IMR-90 (cell line): Measurements from ENCODE around the gene DKK3. TPM values are rescaled to one million over a fixed set of nuclear protein-coding genes. Genes with fewer than 3 reads are reported as not detected.

Source experiments
- ATAC-seq: fragments of 200-7000 bp; cut with Tn5 transposase; 2 replicates; pipeline ENCODE4 v1.9.1; 2020; ENCODE audit warnings: low read depth, mild to moderate bottlenecking, moderate library complexity
- BruUV-seq: library from RNA; stranded (reverse); fragments of 400-500 nt; replicated peaks from 2 replicates; lab custom pipeline; 2021; lab: Mats Ljungman, UMichigan
- CTCF ChIA-PET: fragments of 300-600 bp; formaldehyde crosslinking; extraction: SDS; loops from one replicate; lab custom pipeline; 2021; ENCODE audit warnings: antibody characterized with exemption; lab: Yijun Ruan, JAX
- POLR2A ChIA-PET: fragments of 300-600 bp; sonication (Branson Sonifier 250); formaldehyde crosslinking; loops from one replicate; lab custom pipeline; 2022; ENCODE audit warnings: antibody characterized with exemption; ENCODE audit not compliant: unreplicated experiment; lab: Charles Lee
- DNase-seq: peaks from one replicate; pipeline ENCODE4 v3.0.0; 2013
- H2AFZ ChIP-seq: replicated peaks from 2 replicates; pipeline ENCODE3; 2013; ENCODE audit warnings: low read length, mild to moderate bottlenecking; ENCODE audit not compliant: poor library complexity
- H2AK5ac ChIP-seq: 2 replicates; pipeline ENCODE4 v1.6.1; 2013; ENCODE audit warnings: low read depth, low read length, inconsistent platforms
- H2AK9ac ChIP-seq: replicated peaks from 2 replicates; pipeline ENCODE3; 2013; ENCODE audit warnings: mild to moderate bottlenecking, low read depth, low read length, moderate library complexity; ENCODE audit not compliant: poor library complexity
- H2BK120ac ChIP-seq: 2 replicates; pipeline ENCODE4 v1.6.1; 2013; ENCODE audit warnings: low read depth, low read length, inconsistent platforms
- H2BK15ac ChIP-seq: 3 replicates; pipeline ENCODE4 v1.6.1; 2013; ENCODE audit warnings: low read depth, low read length, inconsistent platforms
- H2BK20ac ChIP-seq: 2 replicates; pipeline ENCODE4 v1.6.1; 2013; ENCODE audit warnings: low read depth, mild to moderate bottlenecking, inconsistent platforms, low read length, moderate library complexity
- H2BK5ac ChIP-seq: 2 replicates; pipeline ENCODE4 v1.6.1; 2013; ENCODE audit warnings: mild to moderate bottlenecking, low read depth, low read length, inconsistent platforms; ENCODE audit not compliant: poor library complexity, severe bottlenecking
- H3K14ac ChIP-seq: replicated peaks from 2 replicates; pipeline ENCODE4 v1.6.1; 2013; ENCODE audit warnings: low read depth, low read length, inconsistent platforms
- H3K18ac ChIP-seq: 2 replicates; pipeline ENCODE4 v1.6.1; 2013; ENCODE audit warnings: low read depth, low read length, control low read depth
- H3K23ac ChIP-seq: 2 replicates; pipeline ENCODE4 v1.6.1; 2013; ENCODE audit warnings: low read depth, low read length, inconsistent platforms
- H3K27ac ChIP-seq: 2 replicates; pipeline ENCODE4 v1.5.1; 2013; ENCODE audit warnings: mild to moderate bottlenecking, control low read depth, low read length; ENCODE audit not compliant: insufficient read depth
- H3K27me3 ChIP-seq: 2 replicates; pipeline ENCODE4 v1.6.1; 2013; ENCODE audit warnings: low read length; ENCODE audit not compliant: control insufficient read depth, insufficient read depth
- H3K36me3 ChIP-seq: 2 replicates; pipeline ENCODE4 v1.6.1; 2013; ENCODE audit warnings: low read length, mixed read lengths; ENCODE audit not compliant: control insufficient read depth, insufficient read depth
- H3K4ac ChIP-seq: 2 replicates; pipeline ENCODE4 v1.6.1; 2013; ENCODE audit warnings: low read depth, low read length, inconsistent platforms
- H3K4me1 ChIP-seq: 2 replicates; pipeline ENCODE4 v1.6.1; 2013; ENCODE audit warnings: low read length, mixed read lengths; ENCODE audit not compliant: control insufficient read depth, insufficient read depth
- H3K4me2 ChIP-seq: 2 replicates; pipeline ENCODE4 v1.6.1; 2013; ENCODE audit warnings: low read depth, mild to moderate bottlenecking, control low read depth, low read length, moderate library complexity
- H3K4me3 ChIP-seq: 2 replicates; pipeline ENCODE4 v1.5.1; 2013; ENCODE audit warnings: low read depth, mild to moderate bottlenecking, control low read depth, low read length, moderate library complexity; ENCODE audit not compliant: insufficient read depth
- H3K56ac ChIP-seq: 2 replicates; pipeline ENCODE4 v1.6.1; 2013; ENCODE audit warnings: low read length, inconsistent platforms; ENCODE audit not compliant: insufficient read depth; ENCODE audit errors: extremely low read depth
- H3K79me1 ChIP-seq, 2 experiments: 2 replicates each; pipeline ENCODE4 v1.6.1; 2013; ENCODE audit warnings: low read length in 2 of 2, inconsistent platforms in 1 of 2, low read depth in 1 of 2
- H3K9ac ChIP-seq: 2 replicates; pipeline ENCODE4 v1.6.1; 2013; ENCODE audit warnings: low read depth, low read length, control low read depth
- H3K9me1 ChIP-seq: 2 replicates; pipeline ENCODE4 v1.6.1; 2013; ENCODE audit warnings: low read length, inconsistent platforms; ENCODE audit not compliant: insufficient read depth
- H3K9me3 ChIP-seq: 2 replicates; pipeline ENCODE4 v1.6.1; 2013; ENCODE audit warnings: low read length; ENCODE audit not compliant: control insufficient read depth, insufficient read depth
- H4K20me1 ChIP-seq: 2 replicates; pipeline ENCODE4 v1.6.1; 2013; ENCODE audit warnings: low read length, inconsistent platforms; ENCODE audit not compliant: insufficient read depth
- H4K5ac ChIP-seq: 2 replicates; pipeline ENCODE4 v1.6.1; 2013; ENCODE audit warnings: mild to moderate bottlenecking, low read depth, low read length, control low read depth
- H4K8ac ChIP-seq, 2 experiments: 2 replicates each; pipeline ENCODE4 v1.6.1; 2013; ENCODE audit warnings: low read depth in 2 of 2, low read length in 2 of 2, control low read depth in 1 of 2, inconsistent platforms in 1 of 2
- H4K91ac ChIP-seq: 2 replicates; pipeline ENCODE4 v1.6.1; 2013; ENCODE audit warnings: low read depth, low read length, inconsistent platforms; ENCODE audit not compliant: insufficient read depth
- FOS ChIP-seq: fragments of 150-350 bp; IDR thresholded peaks from 2 replicates; pipeline ENCODE4 v1.6.1; 2016; ENCODE audit warnings: low read depth, low read length
- NFE2L2 ChIP-seq: fragments of 150-350 bp; IDR thresholded peaks from 2 replicates; pipeline ENCODE4 v1.6.1; 2016; ENCODE audit warnings: low read depth, mild to moderate bottlenecking, low read length
- POLR2A ChIP-seq: IDR thresholded peaks from 2 replicates; pipeline ENCODE4 v1.6.1; 2012; ENCODE audit warnings: mild to moderate bottlenecking, low read depth, low read length
- RFX5 ChIP-seq: IDR thresholded peaks from 2 replicates; pipeline ENCODE4 v1.8.0; 2012; ENCODE audit warnings: low read depth, mild to moderate bottlenecking, low read length, moderate library complexity
- WGBS, 2 experiments: methylation state at CpG; one replicate each; pipeline versions ENCODE4 v1.1.5 to v1.1.7; 2013; ENCODE audit warnings: missing lambda C conversion rate in 2 of 2; ENCODE audit not compliant: insufficient read length in 1 of 2; ENCODE audit errors: extremely low coverage in 2 of 2; 5-methylcytosine and 5-hydroxymethylcytosine counted together
- dilution Hi-C: fragments of 300-500 bp; cut with HindIII; formaldehyde crosslinking; loops from one replicate; pipeline ENCODE4 v1.14.3; 2018; ENCODE audit warnings: low sequenced_read_pairs; ENCODE audit not compliant: unreplicated experiment
- in situ Hi-C: fragments of 300-500 bp; cut with MboI; formaldehyde crosslinking; loops from 3 replicates; pipeline ENCODE4 v1.14.3; 2019; ENCODE audit warnings: low sequenced_read_pairs, inconsistent platforms, mixed read lengths
- intact Hi-C: fragments of 100-400 bp; cut with micrococcal nuclease; formaldehyde crosslinking; loops from 2 replicates; pipeline ENCODE4 v1.10.0; 2022
- polyA plus RNA-seq, 3 experiments: library from polyadenylated mRNA; depleted of rRNA; stranded (reverse); fragments of >200 nt; gene quantifications; 2 replicates each; pipeline ENCODE4 v1.2.3, GENCODE V29; 2012; ENCODE audit warnings: low replicate concordance in 1 of 3
- total RNA-seq: library from RNA; depleted of rRNA; stranded (reverse); fragments of >200 nt; gene quantifications from 2 replicates; pipeline ENCODE4 v1.2.3, GENCODE V29; 2012
- TF ChIP-seq, protein P1 (sequence below): fragments of 150-350 bp; IDR thresholded peaks from 2 replicates; pipeline ENCODE4 v1.6.1; 2017; ENCODE audit warnings: mild to moderate bottlenecking, antibody characterized with exemption, low read length, low read depth

The DKK3 gene
- total and polyA plus RNA-seq, 2 of the 4 experiments (the other 2 are of a cell fraction): 453 to 964 TPM

DNA sequence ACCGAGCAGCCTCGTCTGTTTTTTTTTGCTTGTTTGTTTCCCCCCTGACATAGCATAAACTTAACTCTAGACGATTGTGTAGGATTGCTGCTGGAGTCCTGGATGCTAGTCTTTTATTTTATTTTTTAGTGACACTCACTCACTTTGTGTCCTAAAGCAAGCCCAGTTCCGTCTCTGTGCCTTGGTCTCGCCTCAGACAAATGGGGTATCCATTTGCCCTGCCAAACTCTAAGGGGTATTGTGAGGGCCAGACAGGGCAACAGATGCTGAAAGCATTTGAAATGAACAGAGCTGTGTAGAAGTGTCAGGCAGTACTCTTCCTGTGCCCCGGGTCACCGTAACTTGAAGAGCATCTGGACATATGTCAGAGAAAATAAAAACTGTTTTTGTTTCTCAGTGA lies 34.8 kb upstream of the DKK3 start:
- no CpG with 5 or more reads among the region's 7 CpGs for WGBS, 2 experiments
- peak overlapping the region; percentile 82 to 87 for H4K8ac ChIP-seq
- no peaks in the 10 kb centered on the region; the same call in 1 of the 2 replicates for H4K20me1 ChIP-seq
- no peak overlapping the region for H2AFZ ChIP-seq
- peak overlapping the region; percentile 78 for H3K56ac ChIP-seq
- peak overlapping the region; percentile 96 for H3K14ac ChIP-seq
- peak overlapping the region; percentile 100 for H2BK20ac ChIP-seq
- dilution Hi-C loops: no loop called here
- H2AK5ac ChIP-seq: peak overlapping the region; percentile 99
- in situ Hi-C loops: loop anchor here (10.0 to 25.0 kb wide), 2 partner anchors 108 to 1006 kb away; no protein-coding TSS in a partner anchor
- H3K4me2 ChIP-seq: no peak overlapping the region
- H2BK15ac ChIP-seq: peak overlapping the region; percentile 97
- H2BK120ac ChIP-seq: peak overlapping the region; percentile 99
- H2AK9ac ChIP-seq: peak overlapping the region; percentile 10
- CTCF ChIA-PET: no interaction called here
- H3K9ac ChIP-seq: no peak overlapping the region
- peaks cover 26% of the 10 kb centered on the region for H3K9me1 ChIP-seq
- DNase-seq (no peak), ATAC-seq (no peak)
- H3K23ac ChIP-seq: peak overlapping the region; percentile 88
- H3K4ac ChIP-seq: peak overlapping the region; percentile 95
- peak overlapping the region; percentile 40 for H3K18ac ChIP-seq
- H3K79me1 ChIP-seq: peaks cover 11 to 33% of the 10 kb centered on the region in 2 experiments; a peak in 3 of 4 replicates
- peak overlapping the region; percentile 96 for H2BK5ac ChIP-seq
- H4K91ac ChIP-seq: peak overlapping the region; percentile 98
- intact Hi-C loops: loop anchor here (5.0 kb wide), 1 partner anchor 56 kb away; no protein-coding TSS in a partner anchor
- POLR2A ChIA-PET: no interaction called here
- peak overlapping the region; percentile 10; the same call in 1 of the 2 replicates for H4K5ac ChIP-seq
- H3K4me1 ChIP-seq: peaks cover 22% of the 10 kb centered on the region
- no peak overlapping the region for H3K4me3 ChIP-seq
- H3K27me3 ChIP-seq: no peaks in the 10 kb centered on the region
- H3K36me3 ChIP-seq: no peaks in the 10 kb centered on the region
- H3K9me3 ChIP-seq: no peaks in the 10 kb centered on the region
- H3K27ac ChIP-seq: peak overlapping the region; percentile 65
- no TSS peak for BruUV-seq
- TF ChIP-seq, protein P1, sequence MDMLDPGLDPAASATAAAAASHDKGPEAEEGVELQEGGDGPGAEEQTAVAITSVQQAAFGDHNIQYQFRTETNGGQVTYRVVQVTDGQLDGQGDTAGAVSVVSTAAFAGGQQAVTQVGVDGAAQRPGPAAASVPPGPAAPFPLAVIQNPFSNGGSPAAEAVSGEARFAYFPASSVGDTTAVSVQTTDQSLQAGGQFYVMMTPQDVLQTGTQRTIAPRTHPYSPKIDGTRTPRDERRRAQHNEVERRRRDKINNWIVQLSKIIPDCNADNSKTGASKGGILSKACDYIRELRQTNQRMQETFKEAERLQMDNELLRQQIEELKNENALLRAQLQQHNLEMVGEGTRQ: no peak
- TF ChIP-seq FOS (no peak), NFE2L2 (no peak), RFX5 (no peak), POLR2A (no peak)
